ENCODE measurements around the gene FBXO44. TPM values are rescaled to one million over a fixed set of nuclear protein-coding genes. Genes with fewer than 3 reads are reported as not detected.

The FBXO44 gene
- total RNA-seq, 4 donors from 2014 or later, result 17.2 to 56.3 (median 28.1) TPM

DNA sequence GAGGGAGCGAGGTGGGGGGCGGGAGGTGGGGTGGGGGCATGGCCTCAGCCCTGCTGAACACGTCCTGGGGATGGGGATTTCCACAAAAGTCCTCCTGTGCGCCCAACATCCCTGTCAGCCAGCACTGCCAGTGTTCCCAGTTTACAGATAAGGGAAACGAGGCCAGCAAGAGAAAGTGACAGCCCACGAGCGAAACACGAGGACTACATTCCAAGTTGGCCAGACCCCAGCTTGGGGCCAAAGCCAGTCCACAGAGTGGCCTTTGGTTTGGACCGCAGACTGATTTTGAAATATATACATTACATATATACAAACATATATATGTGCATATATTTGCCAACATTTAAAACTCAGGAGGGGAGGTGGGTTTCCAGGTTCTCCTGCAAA, 5.4 kb upstream of the FBXO44 start:
- Histone ChIP-seq H3K27ac (no peak overlapping the region), H3K4me3 (no peak overlapping the region), H3K27me3 (peaks cover 10% of the 10 kb centered on the region), H3K4me1 (peaks cover 23% of the 10 kb centered on the region), H3K36me3 (no peaks in the 10 kb centered on the region), H3K9me3 (no peaks in the 10 kb centered on the region)
- DNase-seq (ENCODE audit: low spot score in 2 of 2), result no peak
- 54% methylated on average over 5 of the region's 9 CpGs for WGBS
- TF ChIP-seq EP300 (IDR thresholded peaks at IDR 0.05), result no peak
- TF ChIP-seq, protein P1, sequence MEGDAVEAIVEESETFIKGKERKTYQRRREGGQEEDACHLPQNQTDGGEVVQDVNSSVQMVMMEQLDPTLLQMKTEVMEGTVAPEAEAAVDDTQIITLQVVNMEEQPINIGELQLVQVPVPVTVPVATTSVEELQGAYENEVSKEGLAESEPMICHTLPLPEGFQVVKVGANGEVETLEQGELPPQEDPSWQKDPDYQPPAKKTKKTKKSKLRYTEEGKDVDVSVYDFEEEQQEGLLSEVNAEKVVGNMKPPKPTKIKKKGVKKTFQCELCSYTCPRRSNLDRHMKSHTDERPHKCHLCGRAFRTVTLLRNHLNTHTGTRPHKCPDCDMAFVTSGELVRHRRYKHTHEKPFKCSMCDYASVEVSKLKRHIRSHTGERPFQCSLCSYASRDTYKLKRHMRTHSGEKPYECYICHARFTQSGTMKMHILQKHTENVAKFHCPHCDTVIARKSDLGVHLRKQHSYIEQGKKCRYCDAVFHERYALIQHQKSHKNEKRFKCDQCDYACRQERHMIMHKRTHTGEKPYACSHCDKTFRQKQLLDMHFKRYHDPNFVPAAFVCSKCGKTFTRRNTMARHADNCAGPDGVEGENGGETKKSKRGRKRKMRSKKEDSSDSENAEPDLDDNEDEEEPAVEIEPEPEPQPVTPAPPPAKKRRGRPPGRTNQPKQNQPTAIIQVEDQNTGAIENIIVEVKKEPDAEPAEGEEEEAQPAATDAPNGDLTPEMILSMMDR (IDR thresholded peaks at IDR 0.05), result no peak
- TF ChIP-seq POLR2A (IDR thresholded peaks at IDR 0.05), result no peak
- TF ChIP-seq POLR2AphosphoS5 (IDR thresholded peaks at IDR 0.05), result no peak

DNA sequence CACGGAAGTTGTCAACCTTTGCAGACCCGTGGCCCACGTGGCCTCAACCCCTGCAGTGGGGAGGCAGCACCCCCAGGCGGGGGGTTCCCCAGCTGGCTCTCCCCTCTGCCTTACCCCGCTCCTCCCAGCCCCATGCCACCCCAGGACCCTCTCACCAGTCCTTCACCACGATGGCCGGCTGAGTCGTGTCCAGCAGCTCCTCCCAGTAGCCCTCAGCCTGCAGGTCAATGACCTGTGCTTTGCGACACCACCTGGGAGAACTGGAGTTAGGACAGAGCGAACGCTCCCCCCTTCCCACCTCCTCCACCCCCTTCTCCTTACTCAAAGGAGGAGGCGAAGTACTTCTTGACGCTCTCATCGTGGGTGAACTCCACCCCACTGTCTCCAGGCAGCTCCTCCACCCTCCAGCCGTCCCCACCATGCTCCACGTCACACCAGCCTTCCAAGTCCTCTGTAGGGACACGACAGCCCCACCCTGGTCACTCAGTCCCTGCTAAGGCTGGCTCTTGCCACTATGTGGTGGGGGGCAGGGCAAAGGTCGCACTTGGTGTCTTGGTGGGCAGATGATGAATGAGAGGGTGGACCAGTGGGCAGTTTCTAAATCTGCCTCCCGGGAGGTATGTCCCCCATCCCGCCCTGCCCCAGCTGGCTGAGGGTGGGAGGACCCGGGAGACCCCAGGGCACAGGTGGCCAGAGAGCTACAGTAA, 4.9 kb upstream of the FBXO44 start:
- H3K4me3 ChIP-seq, result no peak overlapping the region
- 51% methylated on average over 19 of the region's 21 CpGs for WGBS
- peaks cover 10% of the 10 kb centered on the region for H3K27me3 ChIP-seq
- no peak for TF ChIP-seq EP300 (IDR thresholded peaks at IDR 0.05)
- TF ChIP-seq POLR2AphosphoS5 (IDR thresholded peaks at IDR 0.05), result no peak
- no peak for TF ChIP-seq POLR2A (IDR thresholded peaks at IDR 0.05)
- TF ChIP-seq, protein P1 (IDR thresholded peaks at IDR 0.05), result no peak
- peaks cover 26% of the 10 kb centered on the region for H3K4me1 ChIP-seq
- no peak for DNase-seq (ENCODE audit: low spot score in 2 of 2)
- H3K36me3 ChIP-seq, result no peaks in the 10 kb centered on the region
- H3K9me3 ChIP-seq, result no peaks in the 10 kb centered on the region
- no peak overlapping the region for H3K27ac ChIP-seq

DNA sequence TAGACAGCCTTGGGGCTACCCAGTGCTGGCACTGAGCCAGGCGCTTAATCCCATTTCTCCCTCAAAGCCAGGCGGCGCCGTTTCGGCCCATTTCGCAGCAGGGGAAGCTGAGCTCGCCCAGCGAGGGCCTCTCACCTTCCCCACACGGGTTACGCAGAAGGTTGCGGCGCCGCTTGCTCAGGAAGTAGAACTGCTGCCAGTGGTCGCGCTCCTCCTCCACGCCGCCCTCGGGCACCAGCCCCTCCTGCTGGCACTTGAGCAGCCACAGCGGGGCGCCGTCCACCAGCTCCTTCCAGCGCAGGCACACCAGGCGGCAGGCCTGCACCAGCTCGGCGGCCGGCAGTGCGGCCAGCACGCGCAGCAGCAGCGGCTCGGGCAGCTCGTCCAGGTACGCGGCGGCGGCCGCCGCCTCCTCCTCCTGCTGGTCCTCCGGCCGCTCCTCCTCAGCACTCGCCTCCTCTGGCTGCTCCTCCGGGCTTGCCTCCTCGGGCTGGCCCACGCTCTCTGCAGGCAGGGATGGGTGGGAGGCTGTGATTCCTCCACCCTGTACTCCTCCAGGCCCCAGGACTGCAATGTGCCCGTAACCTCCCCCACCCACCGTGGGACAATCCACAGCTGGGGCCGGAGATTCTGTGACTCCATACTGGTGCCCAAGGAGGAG, 4.2 kb upstream of the FBXO44 start:
- H3K27me3 ChIP-seq, result peaks cover 10% of the 10 kb centered on the region
- TF ChIP-seq EP300 (IDR thresholded peaks at IDR 0.05) (no peak), POLR2AphosphoS5 (IDR thresholded peaks at IDR 0.05) (no peak)
- TF ChIP-seq, protein P1 (IDR thresholded peaks at IDR 0.05), result peak; percentile 27 to 62
- DNase-seq (ENCODE audit: low spot score in 2 of 2), result peak; percentile 81 to 87
- H3K36me3 ChIP-seq, result no peaks in the 10 kb centered on the region
- H3K4me1 ChIP-seq, result peaks cover 33% of the 10 kb centered on the region
- no peaks in the 10 kb centered on the region for H3K9me3 ChIP-seq
- peak overlapping the region; percentile 17 for H3K4me3 ChIP-seq
- H3K27ac ChIP-seq, result no peak overlapping the region
- 52% methylated on average over 29 of the region's 47 CpGs for WGBS

DNA sequence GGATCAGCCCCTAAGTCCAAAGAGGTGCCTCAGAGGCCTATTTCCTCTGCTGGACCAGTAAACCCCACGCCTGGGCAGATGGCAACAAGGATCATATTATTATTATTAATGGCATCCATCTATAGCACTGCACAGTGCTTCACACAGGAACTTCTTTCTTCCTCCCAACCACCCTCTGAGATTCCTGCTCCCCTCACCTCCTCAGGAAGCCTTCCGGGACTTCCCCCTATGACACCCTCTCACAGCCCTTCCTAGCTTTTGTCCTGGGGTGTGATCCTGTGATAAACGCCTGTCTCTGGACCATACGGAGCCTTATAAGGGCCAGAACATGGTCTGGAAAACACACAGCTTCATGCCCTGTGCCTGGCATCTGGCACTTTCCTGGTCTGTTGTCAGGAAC, 3.7 kb upstream of the FBXO44 start:
- peak overlapping the region; percentile 17 for H3K4me3 ChIP-seq

More for the DNA sequence above, 3.7 kb upstream of the FBXO44 start:
- H3K4me1 ChIP-seq, result peaks cover 39% of the 10 kb centered on the region
- H3K27ac ChIP-seq, result no peak overlapping the region
- no peak for DNase-seq (ENCODE audit: low spot score in 2 of 2)
- H3K36me3 ChIP-seq, result no peaks in the 10 kb centered on the region
- TF ChIP-seq POLR2A (IDR thresholded peaks at IDR 0.05) (no peak), EP300 (IDR thresholded peaks at IDR 0.05) (no peak), POLR2AphosphoS5 (IDR thresholded peaks at IDR 0.05) (no peak)
- TF ChIP-seq, protein P1 (IDR thresholded peaks at IDR 0.05), result no peak
- peaks cover 10% of the 10 kb centered on the region for H3K27me3 ChIP-seq
- 84% methylated on average over 4 of the region's 4 CpGs for WGBS
- H3K9me3 ChIP-seq, result no peaks in the 10 kb centered on the region
